K562 treated with DMSO at 1 percent for 4 hours (cell line): Measurements from ENCODE around the gene EOLA2. TPM values are rescaled to one million over a fixed set of nuclear protein-coding genes. Genes with fewer than 3 reads are reported as not detected.

Experiments used
- total RNA-seq: library from RNA; unstranded; fragments of 300-600 nt; gene quantifications from 2 replicates; pipeline ENCODE4 v1.2.3, GENCODE V29; 2022; ENCODE audit not compliant: insufficient read depth

Gene EOLA2
- 29.1 and 34.1 TPM in 2 replicates for total RNA-seq

GRCh38 chrX:149938427-149938880 is at the start of gene EOLA2:
Gene EOLA2 (minus strand): TSS chrX:149938491. CDS start chrX:149933874, 4,617 bp downstream.

GRCh38 chrX:149929400-149929799 is 8.9 kb downstream of the EOLA2 start, which contains the start of gene HSFX4:
Gene HSFX4 (plus strand): TSS chrX:149929573. CDS start chrX:149929645, 72 bp downstream.

Other genes with a start within 250 kb of the EOLA2 start
- 0.35 TPM in 1 of 2 replicates, not detected in the other for gene MAGEA11, start 226.4 kb downstream of the EOLA2 start, total RNA-seq
- gene HSFX1, start 164.4 kb downstream of the EOLA2 start, total RNA-seq, result 0.89 TPM in 1 of 2 replicates, not detected in the other
- gene MAGEA9, start 156.6 kb downstream of the EOLA2 start, total RNA-seq, result not detected in 2 replicates
- 2.2 and 4.9 TPM in 2 replicates for gene MAGEA8, start 57.3 kb downstream of the EOLA2 start, total RNA-seq
- gene HSFX4, start 8.9 kb downstream of the EOLA2 start, total RNA-seq, result not detected in 2 replicates